Neural cell (in vitro differentiated cells): ENCODE results near the gene NLRP14.

Experiments used
- EP300 ChIP-seq: fragments of 450-650 bp; conservative IDR thresholded peaks from 2 replicates; pipeline ENCODE4 v1.6.1; 2014; ENCODE audit warnings: antibody characterized with exemption, mild to moderate bottlenecking, moderate library complexity; ENCODE audit not compliant: poor library complexity, severe bottlenecking
- EZH2 ChIP-seq: fragments of 200-600, 300-800 bp; shearing (Covaris generic), sonication (generic); IDR thresholded peaks from 2 replicates; pipeline ENCODE4 v1.6.1; 2014; ENCODE audit warnings: antibody characterized with exemption, low read length, borderline replicate concordance, mild to moderate bottlenecking; ENCODE audit not compliant: insufficient read depth, poor library complexity, severe bottlenecking
- POLR2AphosphoS5 ChIP-seq: IDR thresholded peaks from 2 replicates; pipeline ENCODE4 v1.6.1; 2012
- RAD21 ChIP-seq: fragments of 450-650 bp; conservative IDR thresholded peaks from 2 replicates; pipeline ENCODE4 v1.6.1; 2014; ENCODE audit warnings: antibody characterized with exemption, mild to moderate bottlenecking, moderate library complexity
- TAF1 ChIP-seq: IDR thresholded peaks from 2 replicates; pipeline ENCODE4 v1.6.1; 2012; ENCODE audit warnings: low read depth
- TF ChIP-seq, protein P1 (sequence below): fragments of 450-650 bp; IDR thresholded peaks from 2 replicates; pipeline ENCODE4 v1.5.1; 2014; ENCODE audit warnings: antibody characterized with exemption, mild to moderate bottlenecking, moderate library complexity; ENCODE audit not compliant: poor library complexity, severe bottlenecking
- TF ChIP-seq, protein P2 (sequence below): IDR thresholded peaks from 2 replicates; pipeline ENCODE4 v1.6.1; 2012; ENCODE audit warnings: borderline replicate concordance

DNA sequence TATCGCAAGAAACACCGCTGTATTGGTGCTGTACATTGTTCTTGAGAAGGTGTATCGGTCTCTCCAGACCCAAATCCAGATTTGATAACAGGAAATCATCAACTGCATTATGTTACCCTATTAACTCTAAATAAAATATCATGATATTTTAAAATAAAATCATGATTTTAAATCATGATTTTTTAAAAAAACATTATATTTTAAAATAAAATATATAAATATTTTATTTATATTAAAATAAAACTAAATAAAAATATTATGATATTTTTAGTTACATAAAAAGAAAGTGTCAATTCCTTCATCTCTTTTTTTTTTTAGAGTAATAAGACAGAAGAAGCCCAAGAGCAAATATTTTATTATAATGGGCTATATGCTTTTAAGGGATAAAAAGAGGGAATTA is 96.1 kb downstream of the NLRP14 start:
- TF ChIP-seq, protein P1, sequence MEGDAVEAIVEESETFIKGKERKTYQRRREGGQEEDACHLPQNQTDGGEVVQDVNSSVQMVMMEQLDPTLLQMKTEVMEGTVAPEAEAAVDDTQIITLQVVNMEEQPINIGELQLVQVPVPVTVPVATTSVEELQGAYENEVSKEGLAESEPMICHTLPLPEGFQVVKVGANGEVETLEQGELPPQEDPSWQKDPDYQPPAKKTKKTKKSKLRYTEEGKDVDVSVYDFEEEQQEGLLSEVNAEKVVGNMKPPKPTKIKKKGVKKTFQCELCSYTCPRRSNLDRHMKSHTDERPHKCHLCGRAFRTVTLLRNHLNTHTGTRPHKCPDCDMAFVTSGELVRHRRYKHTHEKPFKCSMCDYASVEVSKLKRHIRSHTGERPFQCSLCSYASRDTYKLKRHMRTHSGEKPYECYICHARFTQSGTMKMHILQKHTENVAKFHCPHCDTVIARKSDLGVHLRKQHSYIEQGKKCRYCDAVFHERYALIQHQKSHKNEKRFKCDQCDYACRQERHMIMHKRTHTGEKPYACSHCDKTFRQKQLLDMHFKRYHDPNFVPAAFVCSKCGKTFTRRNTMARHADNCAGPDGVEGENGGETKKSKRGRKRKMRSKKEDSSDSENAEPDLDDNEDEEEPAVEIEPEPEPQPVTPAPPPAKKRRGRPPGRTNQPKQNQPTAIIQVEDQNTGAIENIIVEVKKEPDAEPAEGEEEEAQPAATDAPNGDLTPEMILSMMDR, result no peak
- no peak for TF ChIP-seq POLR2AphosphoS5
- TF ChIP-seq EZH2, result no peak
- TF ChIP-seq EP300, result no peak
- TF ChIP-seq, protein P2, sequence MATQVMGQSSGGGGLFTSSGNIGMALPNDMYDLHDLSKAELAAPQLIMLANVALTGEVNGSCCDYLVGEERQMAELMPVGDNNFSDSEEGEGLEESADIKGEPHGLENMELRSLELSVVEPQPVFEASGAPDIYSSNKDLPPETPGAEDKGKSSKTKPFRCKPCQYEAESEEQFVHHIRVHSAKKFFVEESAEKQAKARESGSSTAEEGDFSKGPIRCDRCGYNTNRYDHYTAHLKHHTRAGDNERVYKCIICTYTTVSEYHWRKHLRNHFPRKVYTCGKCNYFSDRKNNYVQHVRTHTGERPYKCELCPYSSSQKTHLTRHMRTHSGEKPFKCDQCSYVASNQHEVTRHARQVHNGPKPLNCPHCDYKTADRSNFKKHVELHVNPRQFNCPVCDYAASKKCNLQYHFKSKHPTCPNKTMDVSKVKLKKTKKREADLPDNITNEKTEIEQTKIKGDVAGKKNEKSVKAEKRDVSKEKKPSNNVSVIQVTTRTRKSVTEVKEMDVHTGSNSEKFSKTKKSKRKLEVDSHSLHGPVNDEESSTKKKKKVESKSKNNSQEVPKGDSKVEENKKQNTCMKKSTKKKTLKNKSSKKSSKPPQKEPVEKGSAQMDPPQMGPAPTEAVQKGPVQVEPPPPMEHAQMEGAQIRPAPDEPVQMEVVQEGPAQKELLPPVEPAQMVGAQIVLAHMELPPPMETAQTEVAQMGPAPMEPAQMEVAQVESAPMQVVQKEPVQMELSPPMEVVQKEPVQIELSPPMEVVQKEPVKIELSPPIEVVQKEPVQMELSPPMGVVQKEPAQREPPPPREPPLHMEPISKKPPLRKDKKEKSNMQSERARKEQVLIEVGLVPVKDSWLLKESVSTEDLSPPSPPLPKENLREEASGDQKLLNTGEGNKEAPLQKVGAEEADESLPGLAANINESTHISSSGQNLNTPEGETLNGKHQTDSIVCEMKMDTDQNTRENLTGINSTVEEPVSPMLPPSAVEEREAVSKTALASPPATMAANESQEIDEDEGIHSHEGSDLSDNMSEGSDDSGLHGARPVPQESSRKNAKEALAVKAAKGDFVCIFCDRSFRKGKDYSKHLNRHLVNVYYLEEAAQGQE, result no peak
- TF ChIP-seq TAF1, result no peak
- no peak for TF ChIP-seq RAD21
